Neural progenitor cell (in vitro differentiated cells): ENCODE data around the gene TMEM185B. TPM values are rescaled to one million over a fixed set of nuclear protein-coding genes. Genes with fewer than 3 reads are reported as not detected.
"Not testable (repeated sequence)": the region's sequence is repeated elsewhere in the genome, so short reads cannot be mapped to it uniquely, and the experiment has no call there.

Experiments
- DNase-seq: peaks from one replicate; pipeline ENCODE4 v3.0.0-alpha.2; 2016; ENCODE audit warnings: low spot score
- H2AFZ ChIP-seq: fragments of 200-600 bp; sonication (generic); replicated peaks from 2 replicates; pipeline ENCODE4 v1.6.1; 2016; ENCODE audit warnings: antibody characterized with exemption
- H3F3A ChIP-seq: fragments of 200-600 bp; sonication (generic); 2 replicates; pipeline ENCODE4 v1.6.1; 2016; ENCODE audit warnings: antibody characterized with exemption, low read depth
- H3K27ac ChIP-seq: fragments of 200-600 bp; sonication (generic); 2 replicates; pipeline ENCODE4 v1.5.1; 2016; ENCODE audit warnings: mild to moderate bottlenecking
- H3K27me3 ChIP-seq: fragments of 200-600 bp; sonication (generic); 2 replicates; pipeline ENCODE4 v1.6.1; 2016; ENCODE audit warnings: mild to moderate bottlenecking, moderate library complexity
- H3K36me3 ChIP-seq: fragments of 200-600 bp; sonication (generic); 2 replicates; pipeline ENCODE4 v1.5.1; 2016
- H3K4me1 ChIP-seq: fragments of 200-600 bp; sonication (generic); 2 replicates; pipeline ENCODE4 v1.6.1; 2016; ENCODE audit warnings: mixed run types
- H3K4me2 ChIP-seq: fragments of 200-600 bp; sonication (generic); 2 replicates; pipeline ENCODE4 v1.6.1; 2016
- H3K4me3 ChIP-seq: fragments of 200-600 bp; sonication (generic); 2 replicates; pipeline ENCODE4 v1.5.1; 2016
- H3K79me2 ChIP-seq: fragments of 200-600 bp; sonication (generic); 2 replicates; pipeline ENCODE4 v1.6.1; 2016; ENCODE audit warnings: low read depth
- H3K9ac ChIP-seq: fragments of 200-600 bp; sonication (generic); 2 replicates; pipeline ENCODE4 v1.6.1; 2016
- H3K9me3 ChIP-seq: fragments of 200-600 bp; sonication (generic); 2 replicates; pipeline ENCODE4 v1.5.1; 2016; ENCODE audit warnings: low read depth
- H4K20me1 ChIP-seq: fragments of 200-600 bp; sonication (generic); 2 replicates; pipeline ENCODE4 v1.6.1; 2016; ENCODE audit warnings: low read depth
- H3K27ac Mint-ChIP-seq: 3 replicates; pipeline ENCODE4 v1.8.0; 2021; ENCODE audit warnings: mixed read lengths
- H3K27me3 Mint-ChIP-seq: 2 replicates; pipeline ENCODE4 v1.8.0; 2022; ENCODE audit warnings: low read depth, mild to moderate bottlenecking, inconsistent platforms, moderate library complexity, mixed read lengths; ENCODE audit not compliant: insufficient read depth
- H3K36me3 Mint-ChIP-seq: 3 replicates; pipeline ENCODE4 v1.8.0; 2021; ENCODE audit warnings: mixed read lengths
- H3K4me1 Mint-ChIP-seq: 3 replicates; pipeline ENCODE4 v1.8.0; 2021; ENCODE audit warnings: mixed read lengths
- H3K4me3 Mint-ChIP-seq: 3 replicates; pipeline ENCODE4 v1.8.0; 2021; ENCODE audit warnings: mild to moderate bottlenecking, moderate library complexity, mixed read lengths
- H3K9me3 Mint-ChIP-seq: 3 replicates; pipeline ENCODE4 v1.8.0; 2020; ENCODE audit warnings: mixed read lengths
- CTCF ChIP-seq: fragments of 200-600 bp; sonication (generic); IDR thresholded peaks from 2 replicates; pipeline ENCODE4 v1.5.1; 2017; ENCODE audit warnings: antibody characterized with exemption, mild to moderate bottlenecking
- EZH2 ChIP-seq: fragments of 200-600 bp; sonication (generic); IDR thresholded peaks from 2 replicates; pipeline ENCODE4 v1.6.1; 2017; ENCODE audit warnings: antibody characterized with exemption, mild to moderate bottlenecking, moderate library complexity
- EZH2phosphoT487 ChIP-seq: fragments of 200-600 bp; sonication (generic); IDR thresholded peaks from 2 replicates; pipeline ENCODE4 v1.6.1; 2017; ENCODE audit warnings: antibody characterized with exemption
- total RNA-seq: library from RNA; depleted of rRNA; stranded (reverse); fragments of >200 nt; gene quantifications from 2 replicates; pipeline ENCODE4 v1.2.3, GENCODE V29; 2015; ENCODE audit warnings: low replicate concordance

TMEM185B gene
- total RNA-seq, 1 donor from 2014 or later: 11.1 TPM

GRCh38 chr2:120260736-120261135 is 37.5 kb upstream of the TMEM185B start:
- peaks cover 27% of the 10 kb centered on the region for H3K79me2 ChIP-seq

GRCh38 chr2:120259939-120260338 is 36.7 kb upstream of the TMEM185B start:
- not testable (repeated sequence) for H3K4me3 ChIP-seq, H3K9me3 ChIP-seq, H3K27ac Mint-ChIP-seq, H3K36me3 ChIP-seq, H2AFZ ChIP-seq, H3K4me1 Mint-ChIP-seq, H3K4me3 Mint-ChIP-seq, H3K27me3 ChIP-seq, H3K27ac ChIP-seq, H4K20me1 ChIP-seq, H3K4me2 ChIP-seq, H3K9ac ChIP-seq, H3F3A ChIP-seq, DNase-seq, H3K4me1 ChIP-seq, H3K27me3 Mint-ChIP-seq
- peaks cover 35% of the 10 kb centered on the region for H3K79me2 ChIP-seq
- Mint-ChIP-seq H3K9me3 (peaks cover 20% of the 10 kb centered on the region), H3K36me3 (peaks cover 21% of the 10 kb centered on the region)

More at GRCh38 chr2:120260736-120261135, 37.5 kb upstream of the TMEM185B start:
- H3K4me1 ChIP-seq: peaks cover 4% of the 10 kb centered on the region
- no peak overlapping the region for H3K4me3 ChIP-seq
- H3K27ac ChIP-seq: no peak overlapping the region
- no peak overlapping the region for H2AFZ ChIP-seq
- H3K4me1 Mint-ChIP-seq: no peaks in the 10 kb centered on the region
- peaks cover 19% of the 10 kb centered on the region for H3K36me3 Mint-ChIP-seq
- no peak overlapping the region for H3K27ac Mint-ChIP-seq
- H3K9me3 Mint-ChIP-seq: peaks cover 20% of the 10 kb centered on the region
- TF ChIP-seq CTCF: no peak
- TF ChIP-seq EZH2phosphoT487: no peak
- no peak for TF ChIP-seq EZH2
- no peak overlapping the region for H3K4me2 ChIP-seq
- no peaks in the 10 kb centered on the region for H3K27me3 Mint-ChIP-seq
- no peak overlapping the region for H3K9ac ChIP-seq
- no peaks in the 10 kb centered on the region for H3F3A ChIP-seq
- no peaks in the 10 kb centered on the region for H4K20me1 ChIP-seq
- no peak for DNase-seq
- no peaks in the 10 kb centered on the region for H3K36me3 ChIP-seq
- H3K4me3 Mint-ChIP-seq: no peak overlapping the region
- H3K9me3 ChIP-seq: no peaks in the 10 kb centered on the region
- no peaks in the 10 kb centered on the region for H3K27me3 ChIP-seq

- H3K36me3 Mint-ChIP-seq: peaks cover 21% of the 10 kb centered on the region
- Histone ChIP-seq H3K36me3 (no peaks in the 10 kb centered on the region), H3K4me2 (no peak overlapping the region), H3K79me2 (peaks cover 39% of the 10 kb centered on the region), H3K4me1 (peaks cover 19% of the 10 kb centered on the region), H3F3A (peaks cover 8% of the 10 kb centered on the region), H3K9ac (no peak overlapping the region), H3K9me3 (no peaks in the 10 kb centered on the region), H2AFZ (no peak overlapping the region), H3K27me3 (peaks cover 4% of the 10 kb centered on the region), H3K4me3 (no peak overlapping the region), H4K20me1 (peaks cover 9% of the 10 kb centered on the region), H3K27ac (no peak overlapping the region)
- no peak overlapping the region for H3K27ac Mint-ChIP-seq
- H3K9me3 Mint-ChIP-seq: peaks cover 20% of the 10 kb centered on the region
- DNase-seq: no peak
- no peak overlapping the region for H3K4me3 Mint-ChIP-seq
- no peak for TF ChIP-seq EZH2
- TF ChIP-seq CTCF: no peak
- no peak for TF ChIP-seq EZH2phosphoT487
- H3K27me3 Mint-ChIP-seq: peaks cover 10% of the 10 kb centered on the region
- H3K4me1 Mint-ChIP-seq: peaks cover 14% of the 10 kb centered on the region
Measured at GRCh38 chr2:120258196-120258595, 35.0 kb upstream of the TMEM185B start.

- H3K27me3 Mint-ChIP-seq: peaks cover 10% of the 10 kb centered on the region
Measured at GRCh38 chr2:120257522-120257921, 34.3 kb upstream of the TMEM185B start.

More at GRCh38 chr2:120257522-120257921, 34.3 kb upstream of the TMEM185B start:
- Histone ChIP-seq H3K27me3 (peaks cover 4% of the 10 kb centered on the region), H3K27ac (no peak overlapping the region), H3K79me2 (peaks cover 39% of the 10 kb centered on the region), H2AFZ (no peak overlapping the region), H3K9ac (no peak overlapping the region), H3K4me1 (peaks cover 19% of the 10 kb centered on the region), H3K4me2 (no peak overlapping the region), H4K20me1 (peaks cover 9% of the 10 kb centered on the region), H3K9me3 (no peaks in the 10 kb centered on the region), H3F3A (peaks cover 11% of the 10 kb centered on the region), H3K36me3 (no peaks in the 10 kb centered on the region), H3K4me3 (no peak overlapping the region)
- peaks cover 14% of the 10 kb centered on the region for H3K4me1 Mint-ChIP-seq
- TF ChIP-seq CTCF: no peak
- TF ChIP-seq EZH2phosphoT487: no peak
- TF ChIP-seq EZH2: no peak
- no peak for DNase-seq
- no peak overlapping the region for H3K4me3 Mint-ChIP-seq
- H3K36me3 Mint-ChIP-seq: peaks cover 21% of the 10 kb centered on the region
- H3K27ac Mint-ChIP-seq: no peak overlapping the region
- peaks cover 20% of the 10 kb centered on the region for H3K9me3 Mint-ChIP-seq
